GM19395 (cell line): ENCODE measurements around the gene PHPT1.
"Not testable (repeated sequence)": the region's sequence is repeated elsewhere in the genome, so short reads cannot be mapped to it uniquely, and the experiment has no call there.

Experiments
- ATAC-seq: cut with Tn5 transposase; IDR thresholded peaks from one replicate; pipeline ENCODE4 v1.9.1; 2021; ENCODE audit warnings: mild to moderate bottlenecking, moderate library complexity; ENCODE audit not compliant: unreplicated experiment

PHPT1 gene

GRCh38 chr9:136858452-136858843, 9.2 kb downstream of the PHPT1 start:
- no peak for ATAC-seq

GRCh38 chr9:136858844-136859757, 9.9 kb downstream of the PHPT1 start:
- no peak for ATAC-seq

- no peak for ATAC-seq
These were observed 11.3 kb downstream of the PHPT1 start for GRCh38 chr9:136860529-136860928.

GRCh38 chr9:136860933-136861873, 12.0 kb downstream of the PHPT1 start:
- no peak for ATAC-seq

GRCh38 chr9:136861874-136862457, 12.8 kb downstream of the PHPT1 start:
- ATAC-seq: no peak

GRCh38 chr9:136862849-136863622, 13.8 kb downstream of the PHPT1 start:
- no peak for ATAC-seq

GRCh38 chr9:136863623-136864273, 14.5 kb downstream of the PHPT1 start:
- ATAC-seq: no peak

GRCh38 chr9:136865041-136865767, 16.0 kb downstream of the PHPT1 start:
- ATAC-seq: no peak

- no peak for ATAC-seq
These were observed 16.5 kb downstream of the PHPT1 start for GRCh38 chr9:136865768-136866103.

GRCh38 chr9:136866898-136867421, 17.8 kb downstream of the PHPT1 start:
- not testable (repeated sequence) for ATAC-seq

GRCh38 chr9:136867480-136867879, 18.3 kb downstream of the PHPT1 start:
- ATAC-seq: no peak

GRCh38 chr9:136867917-136868316, 18.7 kb downstream of the PHPT1 start:
- ATAC-seq: no peak

GRCh38 chr9:136868644-136869043, 19.4 kb downstream of the PHPT1 start:
- ATAC-seq: no peak

- ATAC-seq: not testable (repeated sequence)
These were observed 20.4 kb downstream of the PHPT1 start for GRCh38 chr9:136869611-136870010.

- ATAC-seq: no peak
These were observed 25.9 kb downstream of the PHPT1 start for GRCh38 chr9:136875155-136875554.

GRCh38 chr9:136876476-136876875, 27.3 kb downstream of the PHPT1 start:
- ATAC-seq: no peak

- ATAC-seq: no peak
These were observed 31.4 kb downstream of the PHPT1 start for GRCh38 chr9:136880651-136881050.

- no peak for ATAC-seq
These were observed 32.5 kb downstream of the PHPT1 start for GRCh38 chr9:136881691-136882108.
